HCT116 (cell line): ENCODE measurements around the gene FAM228A. TPM values are rescaled to one million over a fixed set of nuclear protein-coding genes. Genes with fewer than 3 reads are reported as not detected.

ENCODE experiments used
- ATAC-seq: fragments of 200-7000 bp; cut with Tn5 transposase; 2 replicates; pipeline ENCODE4 v1.9.1; 2020; ENCODE audit warnings: mild to moderate bottlenecking, moderate library complexity
- BruUV-seq: library from RNA; stranded (reverse); fragments of 400-500 nt; replicated peaks from 2 replicates; lab custom pipeline; 2021; lab: Mats Ljungman, UMichigan
- CTCF ChIA-PET: fragments of 300-600 bp; sonication (Branson Sonifier 250); formaldehyde crosslinking; loops from one replicate; lab custom pipeline; 2021; ENCODE audit warnings: antibody characterized with exemption; lab: Charles Lee
- POLR2A ChIA-PET: fragments of 300-600, 350-600 bp; sonication (Branson Sonifier 250); formaldehyde crosslinking; loops from one replicate; lab custom pipeline; 2021; ENCODE audit warnings: antibody characterized with exemption; lab: Charles Lee
- RAD21 ChIA-PET, 2 experiments: fragments of 300-600 bp; sonication (Branson Sonifier 250); formaldehyde crosslinking; loops; one replicate each; lab custom pipeline; 2023; ENCODE audit warnings: low total read pairs in 2 of 2; ENCODE audit not compliant: uncharacterized antibody in 2 of 2, unreplicated experiment in 2 of 2, low non-redundant PET in 1 of 2; lab: Charles Lee
- DNase-seq: peaks from one replicate; pipeline ENCODE4 v3.0.0-alpha.2; 2010; ENCODE audit warnings: low read depth, low spot score
- H2AFZ ChIP-seq: fragments of 200-600 bp; shearing (Covaris generic), sonication (generic); 2 replicates; pipeline ENCODE4 v1.6.1; 2017; ENCODE audit warnings: low read depth, mixed run types, mixed read lengths, antibody characterized with exemption, low read length; ENCODE audit not compliant: poor library complexity, severe bottlenecking
- H3K27ac ChIP-seq: 2 replicates; pipeline ENCODE4 v1.5.1; 2012; ENCODE audit warnings: low read depth, low read length
- H3K27me3 ChIP-seq: fragments of 200-600 bp; sonication (generic); 2 replicates; pipeline ENCODE4 v1.6.1; 2016; ENCODE audit warnings: mixed run types, low read length, mixed read lengths; ENCODE audit not compliant: insufficient read depth
- H3K36me3 ChIP-seq, 2 experiments: fragments of 200-500 bp in 1 of 2; fragments of 200-600 bp in 1 of 2; sonication (Bioruptor generic) in 1 of 2; sonication (generic) in 1 of 2; 2 replicates each; pipeline versions ENCODE4 v1.5.1 to v1.6.1; 2014 to 2016; ENCODE audit warnings: low read length in 2 of 2, inconsistent platforms in 1 of 2, mixed read lengths in 1 of 2, mixed run types in 1 of 2; ENCODE audit not compliant: insufficient read depth in 2 of 2, control insufficient read depth in 1 of 2
- H3K4me1 ChIP-seq, 2 experiments: fragments of 200-600 bp in 1 of 2; sonication (generic) in 1 of 2; 2 replicates each; pipeline versions ENCODE4 v1.5.1 to v1.6.1; 2012 to 2017; ENCODE audit warnings: low read length in 2 of 2, inconsistent platforms in 1 of 2, mild to moderate bottlenecking in 1 of 2, mixed read lengths in 1 of 2, mixed run types in 1 of 2, moderate library complexity in 1 of 2; ENCODE audit not compliant: insufficient read depth in 2 of 2, control insufficient read depth in 1 of 2
- H3K4me2 ChIP-seq: fragments of 200-600 bp; sonication (generic); 2 replicates; pipeline ENCODE4 v1.6.1; 2017; ENCODE audit warnings: mixed run types, low read length, mixed read lengths
- H3K4me3 ChIP-seq, 2 experiments: fragments of 200-600 bp in 1 of 2; sonication (generic) in 1 of 2; replicated peaks in 1 of 2; 2 replicates each; pipeline ENCODE4 v1.5.1; 2011 to 2016; ENCODE audit warnings: low read length in 2 of 2, control low read depth in 1 of 2, low read depth in 1 of 2, mild to moderate bottlenecking in 1 of 2, mixed read lengths in 1 of 2, mixed run types in 1 of 2
- H3K79me2 ChIP-seq: fragments of 200-600 bp; sonication (generic); 2 replicates; pipeline ENCODE4 v1.6.1; 2017; ENCODE audit warnings: mild to moderate bottlenecking, mixed run types, low read length, moderate library complexity, mixed read lengths; ENCODE audit not compliant: insufficient read depth
- H3K9ac ChIP-seq: fragments of 200-600 bp; sonication (generic); 2 replicates; pipeline ENCODE4 v1.6.1; 2016; ENCODE audit warnings: low read length, mixed read lengths
- H3K9me2 ChIP-seq: fragments of 200-600 bp; sonication (generic), shearing (Covaris generic); 2 replicates; pipeline ENCODE4 v1.6.1; 2017; ENCODE audit warnings: mixed run types, mild to moderate bottlenecking, moderate library complexity; ENCODE audit not compliant: insufficient read depth
- H3K9me3 ChIP-seq, 2 experiments: fragments of 200-500 bp in 1 of 2; fragments of 200-600 bp in 1 of 2; sonication (Bioruptor generic) in 1 of 2; sonication (generic) in 1 of 2; 2 replicates each; pipeline ENCODE4 v1.6.1; 2014 to 2017; ENCODE audit warnings: low read length in 2 of 2, mixed read lengths in 2 of 2, inconsistent platforms in 1 of 2, low read depth in 1 of 2, mild to moderate bottlenecking in 1 of 2, mixed run types in 1 of 2, moderate library complexity in 1 of 2; ENCODE audit not compliant: control insufficient read depth in 1 of 2, insufficient read depth in 1 of 2
- H4K20me1 ChIP-seq: fragments of 200-600 bp; sonication (generic), shearing (Covaris generic); 2 replicates; pipeline ENCODE4 v1.6.1; 2017; ENCODE audit warnings: mixed run types, mild to moderate bottlenecking, moderate library complexity; ENCODE audit not compliant: insufficient read depth
- ATF3 ChIP-seq: IDR thresholded peaks from 2 replicates; pipeline ENCODE4 v1.6.1; 2012
- CBX3 ChIP-seq: IDR thresholded peaks from 2 replicates; pipeline ENCODE4 v1.6.1; 2012; ENCODE audit warnings: low read depth
- ELF1 ChIP-seq: IDR thresholded peaks from 2 replicates; pipeline ENCODE4 v1.6.1; 2012; ENCODE audit warnings: low read depth, borderline replicate concordance
- EZH2phosphoT487 ChIP-seq: fragments of 200-600 bp; IDR thresholded peaks from 2 replicates; pipeline ENCODE4 v1.6.1; 2018; ENCODE audit warnings: antibody characterized with exemption, borderline replicate concordance
- FOSL1 ChIP-seq: IDR thresholded peaks from 2 replicates; pipeline ENCODE4 v1.6.1; 2012; ENCODE audit warnings: low read depth
- JUND ChIP-seq: IDR thresholded peaks from 2 replicates; pipeline ENCODE4 v1.6.1; 2012
- MAX ChIP-seq: IDR thresholded peaks from 2 replicates; pipeline ENCODE4 v1.6.1; 2012
- POLR2A ChIP-seq: IDR thresholded peaks from 2 replicates; pipeline ENCODE4 v1.7.0; 2011; ENCODE audit warnings: borderline replicate concordance; ENCODE audit not compliant: insufficient read depth, insufficient read length; ENCODE audit errors: extremely low read depth
- RAD21 ChIP-seq: IDR thresholded peaks from 2 replicates; pipeline ENCODE4 v1.6.1; 2012; ENCODE audit warnings: low read depth, mild to moderate bottlenecking
- REST ChIP-seq: IDR thresholded peaks from 2 replicates; pipeline ENCODE4 v1.6.1; 2012; ENCODE audit warnings: low read depth
- SIN3A ChIP-seq: IDR thresholded peaks from 2 replicates; pipeline ENCODE4 v1.6.1; 2012; ENCODE audit warnings: low read depth
- SP1 ChIP-seq: IDR thresholded peaks from 2 replicates; pipeline ENCODE4 v1.6.1; 2012; ENCODE audit warnings: low read depth
- SRF ChIP-seq: IDR thresholded peaks from 2 replicates; pipeline ENCODE4 v1.6.1; 2012; ENCODE audit warnings: low read depth
- YY1 ChIP-seq: IDR thresholded peaks from 2 replicates; pipeline ENCODE4 v1.6.1; 2011; ENCODE audit warnings: low read length, low read depth, moderate library complexity, mild to moderate bottlenecking; ENCODE audit not compliant: insufficient replicate concordance; ENCODE audit errors: extremely low read depth
- ZBTB33 ChIP-seq: IDR thresholded peaks from 2 replicates; pipeline ENCODE4 v1.6.1; 2011; ENCODE audit warnings: mild to moderate bottlenecking, low read length, moderate library complexity; ENCODE audit not compliant: insufficient replicate concordance; ENCODE audit errors: extremely low read depth
- ZFX ChIP-seq: fragments of 450-650 bp; IDR thresholded peaks from 2 replicates; pipeline ENCODE4 v1.6.1; 2017
- intact Hi-C: fragments of 100-400 bp; cut with micrococcal nuclease; formaldehyde crosslinking; loops from 2 replicates; pipeline ENCODE4 v1.10.0; 2022
- total RNA-seq: library from RNA; stranded (reverse); gene quantifications from one replicate; pipeline ENCODE4 v1.2.1, GENCODE V29; 2021; ENCODE audit not compliant: unreplicated experiment

Gene FAM228A
- total RNA-seq, 1 experiment from 2014 or later: not detected

- Histone ChIP-seq H3K27ac (no peak overlapping the region), H3K27me3 (no peaks in the 10 kb centered on the region), H4K20me1 (no peaks in the 10 kb centered on the region), H3K79me2 (no peaks in the 10 kb centered on the region), H2AFZ (no peak overlapping the region), H3K9me2 (no peaks in the 10 kb centered on the region), H3K4me2 (no peak overlapping the region), H3K4me3 (no peak overlapping the region), H3K9ac (no peak overlapping the region), H3K4me1 (no peaks in the 10 kb centered on the region), H3K9me3 (no peaks in the 10 kb centered on the region), H3K36me3 (no peaks in the 10 kb centered on the region)
- DNase-seq (no peak), ATAC-seq (no peak)
- ChIA-PET POLR2A (no interaction called here), CTCF (no interaction called here), RAD21 (no interaction called here)
- intact Hi-C loops: no loop called here
- TF ChIP-seq ELF1: no peak
- BruUV-seq: no TSS peak
Observed at GRCh38 chr2:24190503-24190902, 15.7 kb downstream of the FAM228A start.

- Histone ChIP-seq H4K20me1 (no peaks in the 10 kb centered on the region), H2AFZ (no peak overlapping the region), H3K9me3 (no peaks in the 10 kb centered on the region), H3K4me2 (no peak overlapping the region), H3K27me3 (no peaks in the 10 kb centered on the region), H3K9ac (no peak overlapping the region), H3K36me3 (no peaks in the 10 kb centered on the region), H3K4me3 (no peak overlapping the region), H3K79me2 (no peaks in the 10 kb centered on the region), H3K9me2 (no peaks in the 10 kb centered on the region), H3K4me1 (no peaks in the 10 kb centered on the region), H3K27ac (no peak overlapping the region)
- DNase-seq: no peak
- ChIA-PET POLR2A (interaction anchor here (0.6 kb wide), 1 partner anchor 11 kb away, joined by 3 read pairs; no protein-coding TSS in a partner anchor), CTCF (no interaction called here), RAD21 (no interaction called here)
- no TSS peak for BruUV-seq
- no peak for ATAC-seq
- intact Hi-C loops: no loop called here
- TF ChIP-seq EZH2phosphoT487: no peak
- TF ChIP-seq JUND: no peak
- no peak for TF ChIP-seq YY1
- TF ChIP-seq ZBTB33: no peak
- no peak for TF ChIP-seq FOSL1
- no peak for TF ChIP-seq ZFX
- no peak for TF ChIP-seq ELF1
- no peak for TF ChIP-seq REST
- no peak for TF ChIP-seq POLR2A
- TF ChIP-seq MAX: no peak
- no peak for TF ChIP-seq RAD21
- TF ChIP-seq CBX3: no peak
- TF ChIP-seq SP1: no peak
- no peak for TF ChIP-seq SRF
- TF ChIP-seq SIN3A: no peak
- TF ChIP-seq ATF3: no peak
Observed at GRCh38 chr2:24191156-24191555, 16.3 kb downstream of the FAM228A start.
